ENCODE measurements around the gene NR1H2. TPM values are rescaled to one million over a fixed set of nuclear protein-coding genes. Genes with fewer than 3 reads are reported as not detected.

Gene NR1H2
- total and polyA plus RNA-seq, 10 of the 15 experiments (the other 5 are each of a cell fraction or from before 2014, with no cell fraction given), result 0.05 to 54.2 (median 35.1) TPM

DNA sequence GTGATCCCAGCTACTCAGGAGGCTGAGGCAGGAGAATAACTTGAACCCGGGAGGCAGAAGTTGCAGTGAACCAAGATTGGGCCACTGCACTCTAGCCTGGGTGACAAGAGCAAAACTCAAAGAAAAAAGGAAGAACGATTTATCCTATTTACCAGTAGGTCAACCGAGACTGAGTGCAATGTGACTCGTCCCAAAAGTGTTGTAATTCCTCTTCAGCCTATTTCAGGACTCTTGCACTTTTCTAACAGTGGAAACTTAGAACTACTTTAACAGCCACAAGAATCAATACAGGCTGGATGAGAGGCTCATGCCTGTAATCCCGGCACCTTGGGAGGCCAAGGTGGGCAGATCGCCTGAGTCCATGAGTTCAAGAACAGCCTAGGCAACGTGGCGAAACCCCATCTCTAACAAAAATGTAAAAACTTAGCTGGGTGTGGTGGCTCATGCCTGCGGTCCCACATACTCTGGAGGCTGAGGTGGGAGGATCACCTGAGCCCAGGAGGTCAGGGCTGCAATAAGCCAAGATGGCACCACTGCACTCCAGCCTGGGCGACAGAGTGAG, 4.3 kb upstream of the NR1H2 start:
- ChIA-PET SMC1A (ENCODE audit: uncharacterized antibody, unreplicated experiment) (interaction anchor here (2.1 kb wide), 1 partner anchor 89 kb away, joined by 12 read pairs; no protein-coding TSS in a partner anchor), POLR2A (no interaction called here), CTCF (interaction anchor here (1.2 kb wide), 1 partner anchor 89 kb away, joined by 4 read pairs; no protein-coding TSS in a partner anchor), RAD21 (ENCODE audit: unreplicated experiment) (interaction anchor here (2.2 kb wide), 1 partner anchor 89 kb away, joined by 6 read pairs; no protein-coding TSS in a partner anchor)
- no peak overlapping the region for H3K4me3 ChIP-seq
- no peaks in the 10 kb centered on the region for H3K9me3 ChIP-seq (replicated peaks; ENCODE audit: control insufficient read depth, insufficient read depth, low read length)
- no peak overlapping the region for H3K27ac ChIP-seq (ENCODE audit: control insufficient read depth, insufficient read depth)
- TF ChIP-seq ATF7 (IDR thresholded peaks at IDR 0.05; ENCODE audit: low read depth) (no peak), RB1 (IDR thresholded peaks at IDR 0.05; ENCODE audit: borderline replicate concordance) (no peak), KLF5 (IDR thresholded peaks at IDR 0.05; ENCODE audit: partially characterized antibody) (no peak), TCF3 (IDR thresholded peaks at IDR 0.05; ENCODE audit: borderline replicate concordance, insufficient read depth, low read depth, low read length) (no peak), RFX5 (IDR thresholded peaks at IDR 0.05; ENCODE audit: low read depth, low read length) (no peak), LARP7 (IDR thresholded peaks at IDR 0.05) (no peak), SIN3A (IDR thresholded peaks at IDR 0.05; ENCODE audit: low read depth, low read length) (no peak), NFIC (IDR thresholded peaks at IDR 0.05; ENCODE audit: low read depth, low read length) (no peak), SIX5 (IDR thresholded peaks at IDR 0.05; ENCODE audit: low read depth, low read length, severe bottlenecking) (no peak), HDAC6 (IDR thresholded peaks at IDR 0.05; ENCODE audit: unreplicated experiment) (no peak), EZH2 (IDR thresholded peaks at IDR 0.05; ENCODE audit: borderline replicate concordance, control insufficient read depth, low read depth, low read length) (no peak), ZNF622 (IDR thresholded peaks at IDR 0.05) (no peak), IKZF1 (conservative IDR thresholded peaks at IDR 0.05) (no peak), IRF4 (IDR thresholded peaks at IDR 0.05; ENCODE audit: low read depth, low read length) (no peak), GABPA (IDR thresholded peaks at IDR 0.05; ENCODE audit: low read depth) (no peak)
- TF ChIP-seq, protein P1, sequence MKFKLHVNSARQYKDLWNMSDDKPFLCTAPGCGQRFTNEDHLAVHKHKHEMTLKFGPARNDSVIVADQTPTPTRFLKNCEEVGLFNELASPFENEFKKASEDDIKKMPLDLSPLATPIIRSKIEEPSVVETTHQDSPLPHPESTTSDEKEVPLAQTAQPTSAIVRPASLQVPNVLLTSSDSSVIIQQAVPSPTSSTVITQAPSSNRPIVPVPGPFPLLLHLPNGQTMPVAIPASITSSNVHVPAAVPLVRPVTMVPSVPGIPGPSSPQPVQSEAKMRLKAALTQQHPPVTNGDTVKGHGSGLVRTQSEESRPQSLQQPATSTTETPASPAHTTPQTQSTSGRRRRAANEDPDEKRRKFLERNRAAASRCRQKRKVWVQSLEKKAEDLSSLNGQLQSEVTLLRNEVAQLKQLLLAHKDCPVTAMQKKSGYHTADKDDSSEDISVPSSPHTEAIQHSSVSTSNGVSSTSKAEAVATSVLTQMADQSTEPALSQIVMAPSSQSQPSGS (IDR thresholded peaks at IDR 0.05; ENCODE audit: low read length), result no peak
- TF ChIP-seq, protein P2, sequence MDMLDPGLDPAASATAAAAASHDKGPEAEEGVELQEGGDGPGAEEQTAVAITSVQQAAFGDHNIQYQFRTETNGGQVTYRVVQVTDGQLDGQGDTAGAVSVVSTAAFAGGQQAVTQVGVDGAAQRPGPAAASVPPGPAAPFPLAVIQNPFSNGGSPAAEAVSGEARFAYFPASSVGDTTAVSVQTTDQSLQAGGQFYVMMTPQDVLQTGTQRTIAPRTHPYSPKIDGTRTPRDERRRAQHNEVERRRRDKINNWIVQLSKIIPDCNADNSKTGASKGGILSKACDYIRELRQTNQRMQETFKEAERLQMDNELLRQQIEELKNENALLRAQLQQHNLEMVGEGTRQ (IDR thresholded peaks at IDR 0.05; ENCODE audit: borderline replicate concordance, low read depth, low read length), result no peak
- TF ChIP-seq, protein P3, sequence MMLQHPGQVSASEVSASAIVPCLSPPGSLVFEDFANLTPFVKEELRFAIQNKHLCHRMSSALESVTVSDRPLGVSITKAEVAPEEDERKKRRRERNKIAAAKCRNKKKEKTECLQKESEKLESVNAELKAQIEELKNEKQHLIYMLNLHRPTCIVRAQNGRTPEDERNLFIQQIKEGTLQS (IDR thresholded peaks at IDR 0.05; ENCODE audit: borderline replicate concordance, extremely low read depth, low read depth, low read length), result no peak
- no peak overlapping the region for H2AFZ ChIP-seq (ENCODE audit: control insufficient read depth, low read depth, low read length)
- peaks cover 1% of the 10 kb centered on the region for H3K79me2 ChIP-seq (ENCODE audit: control insufficient read depth, insufficient read depth, low read length)
- no peak overlapping the region for H3K9ac ChIP-seq (ENCODE audit: control insufficient read depth, insufficient read depth, low read length)
- peaks cover 5% of the 10 kb centered on the region for H3K4me1 ChIP-seq (ENCODE audit: control insufficient read depth, insufficient read depth, low read length)
- no peak overlapping the region for H3K4me2 ChIP-seq (ENCODE audit: control insufficient read depth, insufficient read depth)
- no peaks in the 10 kb centered on the region for H4K20me1 ChIP-seq (ENCODE audit: control insufficient read depth, insufficient read depth)
- H3K36me3 ChIP-seq (ENCODE audit: control insufficient read depth in 2 of 2, insufficient read depth in 2 of 2, low read length in 1 of 2), result no peaks in the 10 kb centered on the region
- ATAC-seq, result no peak
- no peak for FAIRE-seq
- WGBS (ENCODE audit: insufficient coverage, insufficient replicate concordance, low lambda C conversion rate, missing lambda C conversion rate), result 62% methylated on average over 10 of the region's 10 CpGs
- in situ Hi-C loops (cut with MboI) (no loop called here), intact Hi-C loops (cut with micrococcal nuclease; ENCODE audit: unreplicated experiment) (no loop called here)
- BruUV-seq (replicated peaks), result no TSS peak
- no peaks in the 10 kb centered on the region for H3K27me3 ChIP-seq (replicated peaks in 1 of 2; ENCODE audit: control insufficient read depth in 2 of 2, insufficient read depth in 2 of 2, low read length in 1 of 2)
- DNase-seq (ENCODE audit: low read depth, low spot score), result no peak

All from GM12878 (cell line).